Measurements from ENCODE around the gene GRM8. TPM values are rescaled to one million over a fixed set of nuclear protein-coding genes. Genes with fewer than 3 reads are reported as not detected.

The GRM8 gene
- total RNA-seq, 1 donor from 2014 or later = 0.16 TPM

GRCh38 chr7:126750207-126750911, 502.4 kb downstream of the GRM8 start:
- DNase-seq (ENCODE audit: low spot score) = no peak

GRCh38 chr7:126728967-126729366, 523.8 kb downstream of the GRM8 start:
- DNase-seq (ENCODE audit: low spot score) = no peak

- no peak for DNase-seq (ENCODE audit: low spot score)
Observed at GRCh38 chr7:126727930-126728391, 524.8 kb downstream of the GRM8 start.

- DNase-seq (ENCODE audit: low spot score) = no peak
Observed at GRCh38 chr7:126723966-126724544, 528.7 kb downstream of the GRM8 start.

GRCh38 chr7:126720232-126720631, 532.5 kb downstream of the GRM8 start:
- no peak for DNase-seq (ENCODE audit: low spot score)

GRCh38 chr7:126718419-126718818, 534.3 kb downstream of the GRM8 start:
- DNase-seq (ENCODE audit: low spot score) = no peak

- no peak for DNase-seq (ENCODE audit: low spot score)
Observed at GRCh38 chr7:126716321-126716720, 536.4 kb downstream of the GRM8 start.

- no peak for DNase-seq (ENCODE audit: low spot score)
Observed at GRCh38 chr7:126715076-126715475, 537.7 kb downstream of the GRM8 start.

- no peak for DNase-seq (ENCODE audit: low spot score)
Observed at GRCh38 chr7:126702242-126703016, 550.3 kb downstream of the GRM8 start.

GRCh38 chr7:126700807-126701604, 551.7 kb downstream of the GRM8 start:
- DNase-seq (ENCODE audit: low spot score) = no peak

- DNase-seq (ENCODE audit: low spot score) = no peak
Observed at GRCh38 chr7:126699707-126700106, 553.0 kb downstream of the GRM8 start.

- no peak for DNase-seq (ENCODE audit: low spot score)
Observed at GRCh38 chr7:126698909-126699308, 553.8 kb downstream of the GRM8 start.

- no peak for DNase-seq (ENCODE audit: low spot score)
Observed at GRCh38 chr7:126698446-126698845, 554.3 kb downstream of the GRM8 start.

- DNase-seq (ENCODE audit: low spot score) = no peak
Observed at GRCh38 chr7:126696256-126697038, 556.3 kb downstream of the GRM8 start.

- no peak for DNase-seq (ENCODE audit: low spot score)
Observed at GRCh38 chr7:126690848-126691751, 561.6 kb downstream of the GRM8 start.

- no peak for DNase-seq (ENCODE audit: low spot score)
Observed at GRCh38 chr7:126690104-126690503, 562.6 kb downstream of the GRM8 start.

- DNase-seq (ENCODE audit: low spot score) = no peak
Observed at GRCh38 chr7:126689037-126689436, 563.7 kb downstream of the GRM8 start.

GRCh38 chr7:126686474-126686873, 566.3 kb downstream of the GRM8 start:
- DNase-seq (ENCODE audit: low spot score) = no peak

- DNase-seq (ENCODE audit: low spot score) = no peak
Observed at GRCh38 chr7:126685596-126685995, 567.1 kb downstream of the GRM8 start.
